Stimulated activated CD4-positive, alpha-beta T cell treated with anti-CD3 and anti-CD28 coated beads, Interleukin-12 subunit alpha, Interleukin-12 subunit beta, amount 100 ng/mL, for 24 hours (primary cell): ENCODE results near the gene RND3.

Experiments
- DNase-seq, 2 experiments: peaks; one replicate each; pipeline ENCODE4 v3.0.0-alpha.2; 2020; ENCODE audit warnings: low read depth in 2 of 2

The RND3 gene

DNA sequence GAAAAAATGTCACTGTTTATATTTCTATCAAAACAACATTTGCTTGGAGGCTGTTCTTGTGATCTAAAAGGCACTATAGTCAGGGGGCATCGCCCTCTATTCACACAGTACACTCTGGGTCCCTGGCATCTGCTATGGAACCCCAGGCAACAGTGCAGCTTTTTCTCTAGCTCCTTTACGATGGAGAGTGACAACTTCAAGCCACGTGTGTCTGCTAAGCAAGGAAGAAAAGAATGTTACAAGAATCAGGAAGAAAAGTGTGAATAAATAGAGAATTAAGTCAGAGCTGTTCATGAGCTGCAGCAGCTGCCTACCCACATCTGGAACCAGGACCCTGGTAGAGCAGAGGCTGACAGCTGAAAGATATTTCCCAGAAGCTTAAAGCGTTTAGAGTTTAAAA is 11.2 kb downstream of the RND3 start:
- DNase-seq, result no peak

GRCh38 chr2:150475479-150476250 is 11.8 kb downstream of the RND3 start:
- no peak for DNase-seq

DNA sequence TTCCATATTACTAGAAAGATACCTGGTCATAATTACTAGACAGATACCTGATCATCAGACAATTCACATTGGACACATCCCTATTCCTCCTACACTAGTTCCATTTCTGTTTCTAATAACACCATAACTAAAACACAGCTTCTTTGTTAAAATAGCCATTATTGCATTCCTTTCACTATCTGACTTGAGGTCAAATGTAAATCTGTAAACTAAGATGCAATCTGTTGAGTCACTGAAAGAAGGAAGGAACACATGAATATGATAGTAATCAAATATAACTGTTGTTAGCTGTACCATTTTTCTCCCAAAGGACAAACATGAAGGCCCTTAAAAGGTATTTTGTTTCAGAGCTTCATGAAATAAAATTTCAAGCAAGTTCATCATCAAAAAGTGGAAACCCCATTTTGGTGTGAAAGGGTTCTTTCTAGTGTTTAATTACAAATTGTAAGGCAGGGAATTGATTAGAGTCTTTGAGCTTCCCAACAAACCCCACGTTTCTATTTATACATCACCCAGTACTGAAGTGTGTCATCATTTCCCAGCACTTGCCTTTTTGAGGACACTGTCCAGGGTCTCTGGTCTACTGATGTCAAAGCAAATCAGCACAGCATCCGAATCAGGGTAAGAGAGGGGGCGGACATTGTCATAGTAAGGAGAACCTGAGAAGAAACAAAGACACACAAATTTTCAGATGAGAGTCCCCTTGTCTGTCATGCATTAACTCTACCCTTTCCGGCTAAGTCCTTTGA is 13.0 kb downstream of the RND3 start:
- DNase-seq, result no peak

GRCh38 chr2:150473767-150474166 is 13.7 kb downstream of the RND3 start:
- DNase-seq, result no peak

DNA sequence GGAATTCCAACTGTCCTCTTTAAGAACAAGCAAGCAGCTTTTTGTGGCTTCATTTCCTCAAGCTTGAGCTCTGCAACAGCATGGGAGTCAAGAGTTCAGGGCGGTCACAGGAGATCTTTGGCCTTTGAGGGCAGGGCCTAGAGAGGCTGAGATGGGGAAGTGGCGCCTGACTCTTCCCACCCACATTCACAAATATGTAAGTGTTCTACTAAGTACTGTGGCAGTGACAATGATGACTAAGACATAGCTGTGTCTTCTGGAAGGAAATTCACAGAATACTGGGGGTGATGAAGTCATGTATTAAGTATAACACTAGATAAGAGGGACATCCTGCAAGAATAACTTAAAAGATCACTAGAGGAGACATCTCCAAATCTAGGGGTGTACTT is 15.0 kb downstream of the RND3 start:
- no peak for DNase-seq

DNA sequence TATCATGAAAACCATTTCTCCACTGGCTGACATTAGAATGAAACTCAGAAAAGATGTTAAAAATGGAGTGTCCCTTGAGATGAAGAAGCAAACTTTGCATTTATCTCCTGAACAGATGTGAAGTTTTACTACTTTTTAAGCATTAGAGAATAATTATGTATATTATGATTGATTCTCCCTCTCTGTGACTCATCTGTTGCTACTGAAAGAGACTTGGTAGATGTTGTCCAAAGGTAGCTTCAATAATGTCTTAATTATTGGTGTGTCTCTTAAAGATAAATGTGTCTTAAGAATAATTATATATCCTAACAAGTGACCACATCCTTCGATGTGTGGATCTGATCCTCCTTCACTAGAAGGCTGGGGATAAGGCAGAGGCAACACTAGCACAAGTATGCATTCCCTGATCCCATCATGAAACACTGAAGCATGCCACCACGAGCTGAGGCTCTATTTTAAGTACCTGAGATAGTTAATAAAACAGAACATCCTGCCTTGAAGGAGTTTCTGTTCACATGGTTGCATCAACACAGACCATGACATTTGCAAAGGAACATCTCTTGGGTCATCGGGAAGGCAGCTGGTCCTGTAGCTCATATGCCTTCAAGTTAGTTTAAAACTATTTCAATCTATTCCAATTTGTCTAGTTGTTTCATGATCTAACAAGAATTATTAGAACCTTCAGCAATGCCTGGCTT is 15.5 kb downstream of the RND3 start:
- DNase-seq, result no peak

DNA sequence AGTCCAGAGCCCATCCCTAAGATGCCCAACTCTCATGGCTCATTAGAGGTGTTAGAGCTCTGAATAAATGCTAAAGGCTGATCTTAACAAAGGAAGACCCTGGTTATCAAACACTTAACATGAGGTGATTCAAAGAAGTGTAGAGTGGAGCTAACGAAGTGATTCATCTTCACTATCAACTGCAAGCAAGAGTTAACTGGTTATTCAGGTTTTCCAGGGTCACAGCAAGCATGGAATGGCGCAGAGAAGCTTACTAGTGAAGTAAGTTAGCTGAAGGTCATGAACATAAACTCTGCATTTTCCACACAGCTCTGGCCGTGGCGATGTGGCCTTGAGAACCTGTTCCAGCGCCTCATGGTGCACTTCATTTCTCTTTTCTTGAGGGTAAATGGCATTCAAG is 17.0 kb downstream of the RND3 start:
- no peak for DNase-seq

- DNase-seq, result no peak
Measured at GRCh38 chr2:150469706-150470274, 17.7 kb downstream of the RND3 start.

GRCh38 chr2:150468350-150468960 is 19.0 kb downstream of the RND3 start:
- DNase-seq, result no peak

GRCh38 chr2:150467621-150467963 is 19.9 kb downstream of the RND3 start:
- DNase-seq, result no peak

DNA sequence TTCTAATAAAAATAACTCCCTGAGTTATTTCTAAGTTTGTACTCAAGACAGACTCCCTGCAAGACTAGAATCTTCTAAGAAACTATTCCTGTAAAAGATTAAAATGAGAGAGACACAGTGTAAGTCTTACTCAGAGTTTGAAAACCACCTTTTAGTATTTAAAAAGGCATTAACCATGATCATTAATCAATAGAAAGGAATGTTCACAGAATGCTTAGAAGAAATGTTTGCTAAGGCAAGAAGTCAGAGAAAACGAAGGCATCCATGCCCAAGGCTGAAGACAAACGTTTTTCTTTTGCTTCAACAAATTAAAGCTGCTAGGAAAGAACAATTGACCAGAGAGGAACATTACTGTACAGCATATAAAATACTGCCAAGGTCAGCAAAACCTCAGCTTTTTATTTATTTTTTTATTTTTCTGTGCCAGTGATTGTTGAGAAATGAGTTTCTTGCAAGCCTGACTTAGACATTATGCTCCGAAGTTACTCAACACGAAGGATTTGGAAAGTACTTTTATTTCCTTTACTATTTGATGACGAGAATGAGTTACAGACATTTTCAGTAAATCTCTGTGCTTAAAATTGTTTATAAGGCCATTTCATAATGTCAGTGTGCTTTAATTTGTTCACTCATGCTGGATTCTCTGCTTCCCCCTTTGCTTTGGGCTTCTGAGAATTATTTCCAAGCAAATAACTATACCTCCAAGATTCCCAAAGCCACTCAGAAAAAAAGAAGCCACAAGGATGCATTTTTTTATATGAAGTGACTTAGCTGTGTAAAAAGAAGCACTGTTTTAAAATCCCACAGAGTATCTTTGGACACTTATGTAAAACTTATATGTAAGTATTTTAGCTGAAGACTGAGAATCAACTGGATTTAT is 20.5 kb downstream of the RND3 start:
- no peak for DNase-seq

DNA sequence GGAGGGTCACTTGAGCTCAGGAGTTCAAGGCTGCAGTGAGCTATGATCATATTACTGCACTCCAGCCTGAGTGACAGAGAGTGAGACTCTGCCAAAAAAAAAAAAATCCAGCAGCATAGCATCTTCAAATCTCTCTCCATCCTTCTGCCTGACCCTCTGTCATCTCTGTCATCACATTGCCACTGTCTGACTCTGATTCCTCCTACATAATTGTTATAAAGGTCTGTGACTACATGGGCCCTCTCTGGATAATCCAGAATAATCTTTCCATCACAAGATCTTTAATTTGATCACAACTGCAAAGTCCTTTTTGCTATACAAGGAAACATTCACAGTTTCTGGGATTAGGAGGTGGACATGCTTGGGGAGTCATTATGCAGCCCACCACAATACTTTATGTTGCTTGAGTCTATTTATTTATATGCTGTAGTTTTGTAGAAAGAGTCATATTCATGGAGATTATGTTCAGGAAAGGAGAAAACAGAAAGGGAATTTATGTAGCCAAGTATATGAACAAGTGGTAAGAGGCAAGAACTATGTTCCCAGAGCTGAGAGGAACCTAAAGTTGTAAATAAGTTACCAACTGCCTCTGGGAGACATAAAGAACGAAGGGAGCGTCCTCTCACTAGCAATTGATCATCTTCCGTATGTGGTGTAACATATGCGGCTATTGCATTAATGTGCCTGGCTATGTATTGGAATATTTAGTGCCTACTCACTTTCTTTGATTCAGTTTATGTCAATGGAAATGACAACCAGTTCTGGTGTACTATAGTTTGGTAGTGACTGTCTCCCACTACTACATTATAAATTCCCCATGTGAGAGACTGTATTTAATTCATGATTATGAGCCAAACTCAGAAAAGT is 21.5 kb downstream of the RND3 start:
- DNase-seq, result no peak

DNA sequence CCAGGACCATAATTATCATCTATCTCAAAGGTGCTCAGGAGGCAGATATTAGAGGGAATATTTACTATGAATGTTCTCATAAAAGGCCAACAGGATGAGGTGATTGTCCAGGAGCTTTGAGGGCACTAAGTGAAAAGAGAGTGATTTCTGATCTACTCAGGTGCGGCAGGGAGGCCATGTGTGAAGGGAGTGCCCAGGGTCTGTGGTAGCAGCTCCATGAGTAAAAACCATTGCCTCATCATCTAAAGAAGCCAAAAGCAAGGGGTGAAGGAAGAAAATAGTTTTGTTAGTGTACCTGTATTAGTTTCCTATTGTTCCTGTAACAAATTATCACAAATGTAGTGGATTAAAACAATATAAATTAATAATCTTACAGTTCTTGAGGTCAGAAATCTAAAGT is 22.5 kb downstream of the RND3 start:
- DNase-seq, result no peak

DNA sequence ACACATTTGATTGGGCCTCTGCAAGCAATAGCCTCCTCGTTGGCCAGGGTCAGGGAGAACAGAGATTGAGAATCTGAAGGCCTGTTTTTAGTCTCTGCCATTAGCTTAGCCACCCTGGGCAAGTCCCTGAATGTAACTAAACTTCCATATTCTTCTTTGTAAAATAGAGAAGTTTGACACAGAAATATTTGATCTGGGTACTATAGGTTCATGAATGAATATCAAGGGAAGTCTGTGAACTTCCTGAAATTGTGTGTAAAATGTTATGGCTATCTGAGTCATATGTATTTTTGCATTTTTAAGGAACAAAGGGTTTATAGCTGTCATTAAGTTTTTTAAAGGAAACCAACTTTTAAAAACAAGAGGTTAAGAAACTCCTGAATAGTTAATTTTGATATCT is 23.2 kb downstream of the RND3 start:
- no peak for DNase-seq

GRCh38 chr2:150462770-150463169 is 24.7 kb downstream of the RND3 start:
- DNase-seq, result no peak

- DNase-seq, result no peak
Measured at GRCh38 chr2:150459281-150459680, 28.2 kb downstream of the RND3 start.

DNA sequence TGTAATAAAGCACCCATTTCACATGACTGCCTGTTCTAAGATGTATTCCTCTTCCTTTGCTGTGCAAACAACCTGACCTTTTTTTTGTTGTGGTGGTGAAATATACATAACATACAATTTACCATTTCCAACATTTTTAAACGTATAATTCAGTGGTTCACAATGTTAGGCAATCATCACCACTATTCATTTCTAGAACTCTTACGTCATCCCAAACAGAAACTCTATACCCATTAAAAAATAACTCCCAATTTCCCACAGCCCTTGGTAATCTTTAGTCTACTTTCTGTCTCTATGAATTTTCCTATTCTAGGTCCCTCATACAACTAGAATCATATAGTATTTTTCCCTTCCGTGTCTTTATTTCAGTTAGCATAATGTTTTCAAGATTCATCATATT is 36.7 kb downstream of the RND3 start:
- no peak for DNase-seq

DNA sequence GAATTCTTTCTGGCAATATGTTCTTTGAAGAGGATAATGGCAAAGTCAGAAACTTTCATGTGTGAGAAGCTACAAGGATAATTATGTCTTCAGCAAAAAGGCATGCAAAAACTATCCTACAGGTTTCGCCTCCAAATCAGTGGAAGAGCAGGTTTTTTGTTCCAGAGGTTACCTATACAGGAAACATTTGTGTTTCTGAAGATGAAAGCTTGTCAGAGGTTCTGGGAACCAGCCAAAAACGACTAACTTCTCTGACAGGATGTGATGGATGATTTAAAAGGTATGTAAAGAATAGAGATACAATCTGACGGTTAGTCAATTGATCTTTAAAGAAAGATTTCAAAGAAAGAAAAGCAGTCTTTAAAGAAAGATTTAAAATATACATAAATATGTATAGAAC is 37.6 kb downstream of the RND3 start:
- no peak for DNase-seq

DNA sequence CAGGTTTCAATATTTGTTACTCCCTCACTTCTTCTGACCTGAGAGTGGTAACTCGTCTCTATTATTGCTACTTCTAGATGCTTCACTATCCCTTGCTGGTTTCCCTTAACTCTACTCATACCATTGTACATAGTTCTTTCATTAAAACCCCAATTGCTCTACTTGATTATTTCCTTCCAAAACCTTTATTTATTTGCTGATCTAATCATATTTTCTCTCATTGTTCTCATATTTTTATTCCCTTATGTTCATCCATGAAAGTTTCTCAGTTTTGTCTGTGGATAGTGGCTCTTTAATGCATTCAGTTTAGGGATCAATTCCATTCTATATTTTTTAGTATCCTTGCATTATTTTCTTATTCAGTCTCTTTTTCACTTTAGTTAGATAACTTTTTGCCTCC is 42.1 kb downstream of the RND3 start:
- DNase-seq, result no peak

DNA sequence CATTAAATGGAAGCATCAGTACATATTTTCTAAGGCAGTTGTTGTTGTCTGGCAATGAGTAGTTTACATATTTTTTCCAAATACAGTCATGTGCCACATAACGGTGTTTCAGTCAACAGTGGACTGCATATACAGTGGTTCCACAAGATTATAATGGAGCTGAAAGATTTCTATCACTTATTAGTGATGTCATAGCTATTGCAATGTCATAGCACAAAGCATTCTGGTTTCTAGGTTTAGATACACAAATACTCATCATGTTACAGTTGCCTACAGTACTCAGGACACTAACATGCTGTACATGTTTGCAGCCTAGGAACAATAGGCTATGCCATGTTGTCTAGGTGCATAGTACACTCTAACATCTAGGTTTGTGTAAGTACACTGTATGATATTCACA is 45.0 kb downstream of the RND3 start:
- DNase-seq, result no peak
